HG03108 (cell line): ENCODE results near the gene TRERF1.

Experiments
- ATAC-seq: cut with Tn5 transposase; IDR thresholded peaks from one replicate; pipeline ENCODE4 v1.9.1; 2021; ENCODE audit warnings: moderate library complexity; ENCODE audit not compliant: unreplicated experiment

TRERF1 gene

GRCh38 chr6:42279144-42279781 is 172.5 kb downstream of the TRERF1 start:
- ATAC-seq: peak; percentile 81

DNA sequence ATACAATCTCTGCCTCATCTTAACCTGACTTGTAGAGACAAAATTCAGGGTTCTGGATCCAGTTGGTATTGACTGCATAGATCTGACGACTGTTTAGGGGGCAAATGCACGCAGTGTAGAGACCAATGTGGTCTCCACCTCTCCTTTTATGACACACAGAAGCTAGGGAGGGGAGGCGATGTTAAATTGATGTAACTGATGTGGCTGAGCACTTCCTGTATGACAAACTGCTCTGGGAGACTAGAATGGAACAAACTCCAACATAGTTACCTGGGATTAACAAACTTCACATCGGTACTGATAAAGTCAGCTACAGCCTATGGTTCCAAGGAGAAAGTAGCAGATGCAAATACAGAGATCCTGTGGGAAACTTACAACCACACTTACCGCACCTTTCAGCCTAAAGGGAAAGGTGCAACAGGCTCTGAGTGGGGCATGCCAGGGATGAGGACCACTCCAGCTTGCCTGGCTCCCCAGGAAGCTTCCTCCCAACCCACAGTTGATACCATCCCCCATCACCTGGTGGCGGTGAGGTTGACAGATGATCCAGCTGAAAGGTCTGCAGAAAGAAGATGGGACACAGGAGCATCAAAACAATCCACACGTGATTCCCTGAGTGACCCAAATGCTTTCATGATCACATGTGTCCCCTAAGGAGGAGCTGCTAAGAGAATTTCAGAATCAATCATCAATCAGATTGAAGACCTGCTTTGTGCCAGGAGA is 173.4 kb downstream of the TRERF1 start:
- ATAC-seq: no peak

DNA sequence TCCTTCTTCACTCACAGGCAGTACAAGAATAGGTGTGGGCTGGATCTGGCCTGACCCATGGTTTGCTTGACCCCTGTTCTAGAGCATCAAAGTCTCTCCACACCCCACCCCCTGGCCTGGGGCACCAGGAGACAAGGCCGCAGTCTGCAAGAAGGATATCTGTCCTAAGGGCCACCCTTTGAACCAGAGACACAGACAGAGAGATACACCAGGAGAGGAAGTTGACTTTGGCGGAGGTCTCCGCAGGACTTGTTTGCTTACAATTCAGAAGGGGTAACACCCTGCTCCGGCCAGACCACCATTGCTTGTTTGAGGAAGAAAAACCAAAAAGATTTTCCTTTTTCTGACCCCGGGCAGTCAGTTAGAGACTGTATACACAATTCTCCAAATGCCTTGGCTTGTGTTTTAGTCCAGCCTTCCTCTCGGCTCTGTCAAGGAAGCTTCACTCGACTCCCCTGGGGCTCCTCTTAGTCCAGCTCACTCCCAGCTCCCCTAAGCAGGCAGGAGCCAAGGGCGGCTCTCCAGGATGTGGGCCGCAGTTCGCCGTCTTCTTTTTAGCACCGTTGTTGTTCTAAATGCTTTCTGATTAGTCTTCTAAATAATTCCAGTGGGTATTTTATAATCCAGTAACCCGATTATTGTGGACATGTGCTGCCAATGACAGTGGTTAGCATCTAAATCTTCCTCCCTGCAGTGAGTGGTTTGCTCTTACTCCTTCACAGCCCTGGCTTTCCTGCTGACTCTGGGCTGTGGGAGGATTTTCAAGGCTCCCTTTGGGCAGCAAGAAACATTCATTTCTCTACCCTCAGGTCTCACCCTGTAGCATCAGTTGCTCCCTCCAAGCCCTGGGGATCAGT is 175.5 kb downstream of the TRERF1 start:
- no peak for ATAC-seq

GRCh38 chr6:42275376-42276033 is 176.2 kb downstream of the TRERF1 start:
- no peak for ATAC-seq

DNA sequence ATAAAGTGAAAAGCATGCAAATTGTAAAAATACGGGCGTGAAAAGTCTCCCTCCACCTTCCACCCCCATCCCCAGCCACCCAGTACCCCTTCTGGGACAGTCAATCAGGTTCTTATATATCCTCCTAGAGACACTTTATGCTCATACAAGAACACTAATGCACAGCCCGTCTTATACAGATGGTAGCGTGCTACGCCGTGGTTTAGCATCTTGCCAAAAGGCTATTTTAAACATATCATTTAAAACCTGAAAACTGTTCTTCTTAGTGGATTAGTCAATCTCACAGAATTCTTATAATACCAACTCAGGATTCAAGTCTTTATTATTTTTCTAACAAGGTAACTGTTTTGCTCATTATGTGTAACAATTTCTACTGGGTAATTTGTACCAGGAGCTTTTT is 176.8 kb downstream of the TRERF1 start:
- ATAC-seq: no peak

GRCh38 chr6:42271834-42272805 is 179.6 kb downstream of the TRERF1 start:
- ATAC-seq: no peak

- ATAC-seq: peak; percentile 31
Measured at GRCh38 chr6:42269974-42270510, 181.7 kb downstream of the TRERF1 start.

DNA sequence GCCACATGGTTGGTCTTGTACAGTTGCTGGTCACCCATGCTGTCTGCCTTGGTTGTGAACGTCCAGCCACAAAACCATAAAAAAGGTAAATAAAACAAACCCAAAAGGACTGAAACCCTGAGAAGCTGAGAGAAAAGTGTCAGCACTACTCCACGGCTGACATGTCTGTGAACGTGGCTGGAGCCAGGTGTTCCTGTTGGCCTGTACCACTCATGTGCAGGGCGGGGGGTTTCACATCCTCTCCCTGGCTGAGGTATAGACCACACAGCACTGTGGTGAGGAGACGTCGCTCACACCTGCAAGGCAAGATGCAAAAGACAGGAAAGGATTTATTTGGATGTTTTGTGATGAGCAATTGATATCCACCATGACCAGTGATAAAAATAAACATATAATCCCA is 182.2 kb downstream of the TRERF1 start:
- peak; percentile 95 for ATAC-seq

- no peak for ATAC-seq
Measured at GRCh38 chr6:42268835-42269204, 182.9 kb downstream of the TRERF1 start.

- ATAC-seq: no peak
Measured at GRCh38 chr6:42268016-42268834, 183.5 kb downstream of the TRERF1 start.

GRCh38 chr6:42266538-42266937 is 185.2 kb downstream of the TRERF1 start:
- ATAC-seq: no peak

DNA sequence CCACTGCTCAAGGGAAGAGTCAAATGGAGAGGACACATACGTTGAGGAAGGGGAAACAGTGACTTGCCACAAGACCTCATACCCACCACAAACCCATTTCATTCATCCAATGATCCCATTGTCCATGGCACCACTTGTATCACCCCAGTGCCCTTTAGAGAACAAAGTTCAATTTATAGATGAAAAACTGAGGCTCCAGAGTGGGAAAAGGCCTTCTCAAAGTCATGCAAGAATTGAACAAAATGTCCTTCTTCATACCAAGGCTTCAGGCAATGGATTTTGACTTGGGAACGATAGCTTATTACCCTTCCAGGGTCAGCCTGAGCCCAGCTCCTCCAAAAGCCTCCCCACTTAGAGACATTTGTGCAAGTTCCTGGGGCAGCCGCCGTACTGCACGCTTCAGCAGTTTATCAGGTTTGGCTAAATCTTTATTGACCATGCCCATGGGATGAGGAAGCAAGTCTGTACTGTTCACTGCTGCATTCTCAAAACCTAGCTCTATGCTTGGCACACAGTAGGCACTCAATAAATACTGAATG is 186.8 kb downstream of the TRERF1 start:
- no peak for ATAC-seq

DNA sequence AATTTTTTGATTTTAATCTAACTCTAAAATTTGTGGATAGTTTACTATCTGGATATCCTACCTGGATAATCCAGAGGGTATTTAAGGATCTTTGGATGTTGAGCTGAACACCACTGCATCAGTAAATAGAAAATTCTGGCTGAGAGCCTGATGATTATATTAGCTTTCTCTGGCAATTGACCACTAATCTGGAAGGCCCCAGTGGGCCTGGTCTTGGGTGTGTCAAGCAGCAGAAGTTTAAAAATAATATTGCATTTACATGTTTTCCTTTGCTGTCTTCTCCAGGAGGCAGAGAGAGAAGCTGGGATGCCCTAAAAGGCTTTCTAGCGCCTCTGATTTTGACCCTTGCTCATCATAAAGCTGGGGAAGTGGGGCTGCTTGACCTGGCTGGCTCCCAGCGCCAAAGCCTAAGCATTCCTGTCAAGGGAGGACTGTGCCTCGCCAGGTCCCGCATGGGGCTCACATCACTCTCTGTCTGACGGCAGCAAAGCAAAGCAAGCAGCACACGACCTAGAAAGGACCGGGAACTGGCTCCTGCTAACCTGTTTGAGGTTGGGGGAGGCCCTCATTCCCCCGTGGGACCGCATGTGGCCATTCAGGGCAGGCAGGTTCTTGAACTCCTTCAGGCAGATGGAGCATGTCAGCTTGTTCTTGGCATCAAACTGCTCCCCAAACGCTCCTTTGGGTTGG is 187.4 kb downstream of the TRERF1 start:
- no peak for ATAC-seq

DNA sequence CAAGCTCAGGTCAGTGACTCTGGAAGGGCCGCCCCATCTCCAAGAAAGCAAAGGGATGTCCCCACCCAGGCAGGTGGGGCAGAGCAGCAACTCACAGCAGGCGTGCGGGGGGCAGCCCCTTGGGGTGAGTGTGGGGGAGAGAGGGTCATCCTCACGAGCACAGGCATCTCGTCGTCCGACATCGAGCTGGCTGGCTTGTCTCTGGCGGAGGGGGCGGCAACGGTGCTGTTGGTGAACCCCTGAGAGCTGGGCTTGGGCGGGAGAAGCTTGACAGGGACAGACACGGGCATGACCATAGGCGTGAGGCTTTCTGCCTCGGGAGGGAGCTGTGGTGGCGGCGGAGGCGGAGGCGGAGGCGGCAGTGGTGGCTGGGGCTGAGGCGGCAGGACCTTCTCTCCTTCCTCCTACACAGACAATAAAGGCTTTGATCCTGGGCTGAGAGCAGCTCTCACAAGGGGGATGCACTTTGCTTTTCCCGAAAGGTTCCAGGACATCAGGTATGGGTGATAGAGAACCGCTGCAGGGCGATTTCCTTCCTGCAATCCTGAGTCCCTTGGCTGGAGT is 188.5 kb downstream of the TRERF1 start:
- ATAC-seq: no peak

DNA sequence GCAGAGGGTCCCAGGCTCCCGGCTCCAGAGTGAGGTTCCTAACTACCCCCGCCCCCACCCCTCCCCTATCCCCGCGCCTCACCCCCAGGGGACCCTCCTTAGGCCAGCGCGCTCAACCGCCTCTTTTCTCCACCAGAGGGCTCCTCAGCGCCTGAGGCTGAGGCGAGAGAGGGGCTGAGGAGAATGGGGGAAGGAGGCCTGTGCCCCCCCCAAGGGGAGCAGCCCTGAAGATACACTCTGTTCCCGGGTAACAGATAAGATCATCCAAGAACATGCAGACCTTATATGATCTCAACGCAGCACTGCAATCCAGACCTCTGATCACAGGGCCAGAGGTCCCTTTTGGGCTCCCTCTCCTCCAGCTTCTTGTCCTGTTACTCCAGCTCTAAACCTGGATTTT is 190.8 kb downstream of the TRERF1 start:
- ATAC-seq: no peak

GRCh38 chr6:42260396-42260888 is 191.3 kb downstream of the TRERF1 start:
- ATAC-seq: no peak

DNA sequence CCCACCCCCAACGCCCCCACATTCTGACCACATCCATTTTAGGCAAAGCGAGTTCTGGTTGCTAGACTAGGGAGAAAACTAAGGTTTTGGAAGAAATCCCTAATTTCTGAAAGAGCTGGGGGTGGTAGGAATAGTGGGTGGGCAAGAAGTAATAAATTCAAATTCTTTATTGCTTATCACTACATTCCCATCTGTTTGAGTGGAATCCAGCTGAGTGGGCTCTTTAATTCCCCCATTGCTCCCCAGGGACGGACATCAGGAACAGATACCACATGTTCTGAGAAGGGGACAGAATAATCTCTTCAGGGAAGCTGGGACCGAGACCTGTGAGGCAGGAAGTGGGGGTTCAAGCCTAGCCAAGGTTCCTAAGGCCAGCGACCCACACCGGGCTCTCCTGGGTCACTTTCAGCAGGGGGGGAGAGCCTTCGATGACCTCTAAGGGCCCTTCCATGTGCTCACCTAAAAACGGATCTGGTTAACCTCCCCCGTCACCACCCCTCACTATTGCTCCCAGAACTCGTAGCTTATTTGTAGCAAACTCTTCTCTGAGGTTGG is 191.8 kb downstream of the TRERF1 start:
- no peak for ATAC-seq
